NCI-H774 (cell line): ENCODE data around the gene ADGRE2.
"Not testable (repeated sequence)": the region's sequence is repeated elsewhere in the genome, so short reads cannot be mapped to it uniquely, and the experiment has no call there.

ENCODE experiments used
- DNase-seq: peaks from one replicate; lab custom pipeline; 2025; lab: John Stamatoyannopoulos, UW

Gene ADGRE2

GRCh38 chr19:14779151-14779550 lies 791 bp upstream of the ADGRE2 start:
- DNase-seq: no peak

DNA sequence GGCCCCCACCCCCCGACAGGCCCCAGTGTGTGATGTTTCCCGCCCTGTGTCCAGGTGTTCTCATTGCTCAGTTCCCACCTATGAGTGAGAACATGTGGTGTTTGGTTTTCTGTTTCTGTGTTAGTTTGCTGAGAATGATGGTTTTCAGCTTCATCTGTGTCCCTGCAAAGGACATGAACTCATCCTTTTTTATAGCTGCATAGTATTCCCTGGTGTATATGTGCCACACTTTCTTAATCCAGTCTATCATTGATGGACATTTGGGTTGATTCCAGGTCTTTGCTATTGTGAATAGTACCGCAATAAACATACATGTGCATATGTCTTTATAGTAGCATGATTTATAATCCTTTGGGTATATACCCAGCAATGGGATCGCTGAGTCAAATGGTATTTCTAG lies 715 bp downstream of the ADGRE2 start:
- not testable (repeated sequence) for DNase-seq

- no peak for DNase-seq
Observed at GRCh38 chr19:14775869-14776586, 2.3 kb downstream of the ADGRE2 start.

DNA sequence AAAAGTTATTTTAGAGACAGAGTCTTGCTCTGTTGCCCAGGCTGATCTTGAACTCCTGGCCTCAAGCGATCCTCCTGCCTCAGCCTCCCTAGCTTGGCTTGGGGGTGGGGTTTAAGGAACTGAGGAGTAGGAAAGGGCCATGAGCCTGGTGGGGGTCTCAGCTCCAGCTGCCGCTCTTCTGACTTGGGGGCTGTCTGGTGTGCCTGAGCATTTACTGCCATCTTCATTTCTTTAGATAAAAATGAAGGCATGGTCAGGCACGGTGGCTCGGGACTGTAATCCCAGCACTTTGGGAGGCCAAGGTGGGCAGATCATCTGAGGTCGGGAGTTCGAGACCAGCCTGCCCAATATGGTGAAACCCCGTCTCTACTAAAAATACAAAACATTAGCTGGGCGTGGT lies 3.0 kb downstream of the ADGRE2 start:
- not testable (repeated sequence) for DNase-seq

DNA sequence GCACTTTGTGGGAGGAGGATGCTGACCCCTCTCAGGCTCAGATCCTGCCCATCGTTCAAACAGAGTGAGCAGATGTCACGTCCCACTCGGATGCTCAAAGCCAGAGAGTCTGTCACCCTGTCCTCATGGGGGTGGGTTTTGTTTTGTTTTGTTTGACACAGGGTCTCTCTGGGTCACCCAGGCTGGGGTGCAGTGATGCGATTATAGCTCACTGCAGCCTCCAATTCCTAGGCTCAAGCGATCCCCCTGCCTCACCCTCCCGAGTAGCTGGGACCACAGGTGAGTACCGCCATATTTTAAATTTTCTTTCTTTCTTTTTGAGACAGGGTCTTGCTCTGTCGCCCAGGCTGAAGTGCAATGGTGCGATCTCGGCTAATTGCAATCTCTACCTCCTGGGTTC lies 4.0 kb downstream of the ADGRE2 start:
- DNase-seq: no peak

DNA sequence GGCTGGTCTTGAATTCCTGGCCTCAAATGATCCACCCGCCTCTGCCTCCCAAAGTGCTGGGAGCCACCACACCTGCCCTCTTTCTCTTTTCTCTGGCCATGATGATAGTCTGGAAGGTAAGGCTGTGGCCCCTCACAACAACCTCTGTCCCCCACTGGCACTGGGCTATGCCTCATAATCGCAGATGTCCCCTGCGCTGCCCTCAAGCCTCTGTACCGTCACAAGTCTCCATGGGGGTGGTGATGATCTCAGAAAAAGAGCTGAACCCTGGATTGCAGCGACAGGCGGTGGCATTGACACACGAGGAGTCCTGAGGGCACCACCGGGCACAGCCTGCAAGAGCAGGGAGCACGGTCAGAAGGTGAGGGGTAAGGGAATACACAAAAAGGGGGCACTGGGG lies 4.6 kb downstream of the ADGRE2 start:
- DNase-seq: not testable (repeated sequence)

GRCh38 chr19:14772995-14773394 lies 5.4 kb downstream of the ADGRE2 start:
- DNase-seq: no peak

DNA sequence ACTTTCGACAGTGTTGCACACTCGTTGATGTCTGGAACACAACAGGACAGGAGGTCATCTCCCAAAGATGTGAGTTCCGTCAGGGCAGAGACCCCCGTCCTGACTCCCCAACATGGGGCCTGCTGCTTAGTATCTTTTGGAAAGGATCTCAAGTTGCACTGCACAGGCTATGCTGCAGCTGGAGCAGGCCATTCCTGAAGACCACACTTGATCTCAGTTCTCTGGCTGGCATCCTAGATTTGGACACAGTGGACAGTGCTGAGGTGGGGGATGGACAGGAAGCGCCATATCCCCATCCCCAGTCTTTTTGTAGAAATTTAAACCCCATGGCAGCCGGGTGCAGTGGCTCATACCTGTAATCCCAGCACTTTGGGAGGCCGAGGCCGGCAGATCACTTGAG lies 5.9 kb downstream of the ADGRE2 start:
- no peak for DNase-seq

GRCh38 chr19:14770944-14771839 lies 7.2 kb downstream of the ADGRE2 start:
- no peak for DNase-seq

GRCh38 chr19:14770136-14770535 lies 8.2 kb downstream of the ADGRE2 start:
- no peak for DNase-seq

- DNase-seq: no peak
Observed at GRCh38 chr19:14769201-14769600, 9.2 kb downstream of the ADGRE2 start.

DNA sequence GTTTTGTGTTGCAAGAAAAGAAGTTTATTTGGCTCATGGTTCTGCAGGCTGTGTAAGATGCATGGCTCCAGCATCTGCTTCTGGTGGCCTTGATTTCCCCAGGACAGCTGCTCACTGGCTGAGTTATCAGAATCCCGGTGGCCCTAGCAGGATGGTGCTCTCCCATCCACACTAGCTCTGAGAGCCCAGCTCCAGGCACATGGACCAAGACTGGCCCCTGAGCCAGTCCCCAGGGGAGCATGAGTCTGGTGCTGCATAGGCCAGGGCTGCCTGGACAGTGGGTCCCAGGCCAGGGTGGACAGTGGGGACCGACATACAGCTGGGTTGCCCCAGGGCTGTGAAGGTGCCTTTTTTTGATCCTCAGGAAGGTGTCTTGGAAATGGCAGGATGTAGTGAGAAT lies 10.4 kb downstream of the ADGRE2 start:
- no peak for DNase-seq

DNA sequence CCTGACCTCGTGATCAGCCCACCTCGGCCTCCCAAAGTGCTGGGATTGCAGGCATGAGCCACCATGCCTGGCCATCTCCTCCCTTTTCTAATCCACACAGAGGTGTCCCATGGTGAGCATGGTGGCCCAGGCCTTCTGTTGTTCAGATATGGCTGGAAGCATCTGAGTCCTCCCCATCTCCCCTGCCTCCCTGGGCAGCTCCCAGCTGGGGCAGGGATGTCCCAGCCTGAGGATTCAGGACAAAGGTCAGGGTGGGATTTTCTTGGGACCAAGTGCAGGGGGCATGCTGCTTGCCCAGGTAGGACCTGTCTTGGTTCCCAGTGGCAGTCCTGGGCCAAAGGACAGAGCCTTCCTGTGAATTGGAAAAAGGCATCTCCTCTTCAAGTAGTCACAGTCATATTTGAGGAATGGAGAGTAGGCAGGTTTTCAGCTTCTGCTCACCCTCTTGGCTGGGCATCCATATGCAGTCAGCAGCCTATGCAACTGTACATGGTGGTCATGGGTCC lies 10.8 kb downstream of the ADGRE2 start:
- DNase-seq: no peak

DNA sequence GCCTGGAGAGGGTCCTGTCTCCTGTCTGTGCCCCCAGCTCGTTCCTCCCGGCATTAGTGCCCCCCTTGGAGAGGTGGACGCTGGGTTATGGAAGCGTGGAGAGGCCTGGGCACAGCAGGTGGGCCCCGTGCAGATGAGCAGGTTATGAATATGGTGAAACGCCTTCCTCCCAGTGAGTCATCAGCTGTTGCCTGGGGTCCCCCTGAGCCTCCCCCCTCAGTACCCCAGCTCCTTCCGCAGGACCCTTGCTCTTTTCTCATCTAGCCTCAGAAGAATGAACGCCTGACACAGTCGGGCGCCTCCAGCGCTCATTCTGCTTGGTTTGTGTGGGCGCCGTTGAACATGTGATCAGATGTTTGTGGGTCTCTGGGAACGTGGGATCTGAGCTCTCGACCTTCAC lies 12.5 kb downstream of the ADGRE2 start:
- DNase-seq: not testable (repeated sequence)

DNA sequence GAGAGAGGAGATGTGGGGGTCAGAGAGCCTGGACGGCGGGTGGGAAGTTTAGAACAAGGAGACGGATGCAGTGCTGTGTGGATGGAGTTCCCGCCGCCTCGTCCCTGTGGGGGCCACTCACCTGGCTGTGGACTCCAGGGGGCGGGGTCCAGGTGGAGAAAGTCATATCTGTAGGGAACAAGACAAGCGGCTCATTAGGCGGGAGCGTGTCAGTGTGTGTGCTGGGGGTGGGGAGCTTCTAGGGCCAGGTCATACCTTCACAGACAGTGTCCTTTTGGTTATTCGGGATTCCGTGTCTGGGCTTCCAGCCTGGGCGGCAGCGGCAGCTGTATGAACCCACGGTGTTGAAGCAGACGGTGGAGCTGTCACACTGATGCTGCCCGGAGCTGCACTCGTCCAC lies 13.0 kb downstream of the ADGRE2 start:
- DNase-seq: not testable (repeated sequence)

DNA sequence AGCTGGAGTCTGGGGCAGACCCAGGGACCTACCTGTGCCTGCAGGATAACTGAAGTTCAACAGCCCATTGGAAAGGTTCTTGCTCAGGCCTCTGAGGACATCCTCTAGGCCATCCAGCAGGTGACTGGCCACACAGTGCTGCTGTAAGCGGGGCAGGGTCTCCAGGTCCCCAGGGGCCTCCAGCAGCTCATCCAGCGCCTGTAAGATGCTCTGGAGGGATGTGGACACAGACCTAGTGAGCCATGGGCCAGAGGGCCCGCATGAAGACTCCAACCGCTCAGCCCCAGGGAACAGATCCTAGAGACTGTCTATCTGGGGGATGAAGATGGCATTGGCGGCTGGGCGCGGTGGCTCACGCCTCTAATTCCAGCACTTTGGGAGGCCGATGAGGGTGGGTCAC lies 14.0 kb downstream of the ADGRE2 start:
- no peak for DNase-seq

DNA sequence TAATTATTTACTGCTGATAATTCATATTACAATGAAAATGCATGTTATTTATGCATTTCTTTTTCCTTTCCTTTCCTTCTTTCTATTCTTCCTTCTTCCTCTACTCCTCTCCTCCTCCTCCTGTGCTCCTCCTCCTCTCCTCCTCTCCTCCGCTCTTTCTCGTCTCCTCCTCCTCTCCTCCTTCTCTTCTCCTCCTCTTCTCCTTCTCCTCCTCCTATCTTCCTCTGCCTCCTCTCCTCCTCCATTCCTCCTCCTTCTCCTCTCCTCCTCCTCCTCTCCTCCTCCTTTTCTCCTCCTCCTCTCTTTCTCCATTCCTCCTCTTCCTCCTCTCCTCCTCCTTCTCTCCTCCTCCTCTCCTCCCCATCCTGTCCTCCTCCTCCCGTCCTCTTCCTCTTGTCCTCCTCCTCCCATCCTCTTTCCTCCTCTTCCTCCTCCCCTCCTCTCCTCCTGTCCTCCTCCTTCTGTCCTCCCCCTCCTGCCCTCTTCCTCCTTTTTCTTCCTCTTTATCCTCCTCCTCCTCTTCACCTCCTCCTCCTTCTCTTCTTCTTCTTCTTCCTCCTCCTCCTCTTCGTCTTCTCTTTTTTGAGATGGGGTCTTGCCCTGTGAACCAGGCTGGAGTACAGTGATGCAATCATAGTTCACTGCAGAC lies 14.7 kb downstream of the ADGRE2 start:
- no peak for DNase-seq

GRCh38 chr19:14762111-14762510 lies 16.2 kb downstream of the ADGRE2 start:
- DNase-seq: no peak

GRCh38 chr19:14761607-14762006 lies 16.8 kb downstream of the ADGRE2 start:
- DNase-seq: no peak

GRCh38 chr19:14758816-14759215 lies 19.5 kb downstream of the ADGRE2 start:
- peak; percentile 61 for DNase-seq

DNA sequence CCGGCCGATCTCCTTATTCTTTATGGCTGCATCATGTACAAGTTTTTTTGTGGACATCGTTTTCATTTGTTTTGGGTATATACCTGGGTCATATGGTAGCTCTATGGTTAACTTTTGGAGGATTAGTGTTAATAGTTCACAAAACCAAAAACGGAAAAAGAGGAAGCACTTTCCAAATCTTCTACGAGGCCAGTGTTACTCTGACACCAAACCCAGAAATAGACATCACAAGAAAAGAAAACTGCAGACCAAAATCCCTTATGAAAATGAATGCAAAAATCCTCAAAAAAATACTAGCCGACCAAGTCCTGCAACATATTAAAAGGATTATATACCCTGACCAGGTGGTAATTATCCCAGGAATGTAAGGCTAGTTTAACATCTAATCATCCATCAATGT lies 29.8 kb downstream of the ADGRE2 start:
- DNase-seq: no peak

DNA sequence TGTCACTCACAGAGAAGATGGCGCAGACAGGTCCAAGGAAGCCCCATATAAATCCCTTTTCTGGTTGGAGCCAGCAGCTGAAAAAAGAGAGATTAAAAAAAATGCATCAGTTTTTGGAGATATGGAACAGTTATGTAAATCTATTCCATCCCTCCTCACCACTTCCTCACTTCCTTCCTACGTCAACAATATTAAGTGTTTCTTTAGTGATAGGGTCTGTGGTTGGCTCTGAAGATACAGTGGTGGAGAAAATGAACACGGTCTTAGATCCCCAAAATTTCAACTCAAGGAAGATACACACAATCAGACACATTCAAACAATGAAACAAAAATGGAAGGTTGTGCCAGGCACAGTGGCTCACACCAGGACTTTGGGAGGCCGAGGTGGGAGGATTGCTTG lies 31.5 kb downstream of the ADGRE2 start:
- no peak for DNase-seq

GRCh38 chr19:14735915-14736314 lies 42.4 kb downstream of the ADGRE2 start:
- DNase-seq: no peak
